Stromal cell of bone marrow (primary cell): ENCODE measurements around the gene GABBR2.

Experiments
- DNase-seq: peaks from one replicate; pipeline ENCODE4 v3.0.0-alpha.2; 2012; ENCODE audit warnings: low read depth

GABBR2 gene

DNA sequence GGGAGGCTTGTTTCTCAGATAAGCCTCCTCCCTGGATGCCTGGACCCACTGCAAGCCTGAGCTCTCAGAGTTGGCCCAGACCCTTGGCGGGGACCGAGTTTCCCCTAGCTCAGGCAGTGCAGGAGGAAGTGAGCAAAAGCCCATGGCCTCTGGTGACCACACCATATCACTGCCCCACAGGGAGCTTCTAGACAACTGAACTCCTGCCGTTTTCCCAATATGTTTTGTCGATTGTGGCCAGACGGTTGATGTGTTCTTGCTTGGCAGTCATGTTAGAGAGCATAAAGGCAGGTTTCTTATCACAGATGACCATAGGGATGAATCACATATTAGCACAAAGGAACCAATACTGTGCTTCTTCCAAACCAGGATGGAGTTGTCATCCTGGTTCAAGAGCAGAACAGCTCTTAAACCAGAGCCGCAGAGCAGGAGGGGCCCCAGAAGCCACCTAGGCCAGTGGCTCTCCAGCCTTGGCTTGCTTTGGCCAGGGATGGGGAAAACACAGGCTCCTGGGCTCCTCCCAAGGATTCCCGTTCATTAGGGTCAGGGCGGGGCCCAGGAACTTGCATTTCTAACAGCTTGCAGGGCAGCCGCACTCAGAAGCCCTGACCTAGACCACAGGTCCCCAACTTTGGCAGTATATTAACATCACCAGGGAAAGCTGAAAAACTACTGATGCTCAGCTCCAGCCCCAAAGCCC is 340.2 kb downstream of the GABBR2 start:
- no peak for DNase-seq

DNA sequence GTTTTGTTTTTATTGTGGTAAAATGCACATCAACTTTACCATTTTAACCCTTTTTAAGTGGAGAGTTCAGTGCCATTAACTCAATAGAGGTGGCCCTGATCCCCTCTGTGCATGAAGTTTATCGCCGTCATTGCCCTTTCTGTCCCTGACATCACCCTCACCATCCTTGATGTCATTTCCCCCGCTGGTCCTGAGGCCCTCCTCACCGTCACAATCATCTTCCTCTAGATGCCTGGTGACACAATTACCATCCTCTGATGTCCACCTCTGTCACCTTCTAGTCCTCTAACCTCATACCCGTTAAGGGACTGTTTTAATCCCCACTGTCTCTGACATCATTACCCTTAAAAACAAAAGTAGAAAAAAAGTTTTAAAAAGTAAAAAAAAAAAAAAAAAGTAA is 340.8 kb downstream of the GABBR2 start:
- no peak for DNase-seq

DNA sequence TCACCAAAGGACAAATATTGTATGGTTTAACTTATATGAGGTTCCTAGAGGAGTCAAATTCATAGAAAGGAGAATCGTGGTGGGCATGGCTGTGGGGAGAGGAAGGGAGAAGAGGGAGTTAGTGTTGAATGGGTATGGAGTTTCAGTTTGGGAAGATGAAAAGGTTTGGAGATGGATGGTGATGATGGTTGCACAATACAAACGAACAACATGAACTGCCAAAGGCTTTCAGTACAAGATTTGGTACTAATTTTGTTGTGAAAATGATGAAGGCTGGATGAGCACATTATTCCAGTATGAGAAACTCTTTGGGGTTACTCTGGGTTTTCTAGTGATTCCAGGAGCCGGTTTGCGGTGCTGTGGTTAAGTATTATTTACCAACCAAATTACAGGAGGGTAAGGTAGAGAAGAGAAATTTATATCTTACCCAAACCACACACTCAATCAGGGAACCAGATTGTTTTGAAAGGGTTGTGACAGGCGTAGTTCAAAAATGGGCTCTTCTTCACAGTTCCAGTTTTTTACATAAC is 341.3 kb downstream of the GABBR2 start:
- DNase-seq, result no peak

DNA sequence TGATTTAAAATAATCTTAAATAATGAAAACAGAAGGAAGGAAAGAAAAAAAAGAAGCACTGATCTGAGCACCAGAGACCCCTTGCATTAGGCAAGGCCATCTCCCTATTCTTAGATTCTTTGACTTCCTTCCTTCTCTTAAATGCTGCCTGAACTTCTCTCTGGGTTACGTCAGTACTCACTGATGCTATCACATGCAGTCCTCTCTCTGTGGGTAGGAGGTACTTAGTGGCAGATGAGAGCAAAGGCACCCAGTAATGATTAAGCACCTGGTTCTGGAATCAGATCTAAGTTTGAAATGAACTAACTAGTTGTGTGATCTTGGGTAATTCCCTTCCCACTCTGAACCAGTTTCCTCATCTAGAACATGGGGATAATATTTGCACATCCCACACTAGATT is 343.0 kb downstream of the GABBR2 start:
- DNase-seq, result no peak

DNA sequence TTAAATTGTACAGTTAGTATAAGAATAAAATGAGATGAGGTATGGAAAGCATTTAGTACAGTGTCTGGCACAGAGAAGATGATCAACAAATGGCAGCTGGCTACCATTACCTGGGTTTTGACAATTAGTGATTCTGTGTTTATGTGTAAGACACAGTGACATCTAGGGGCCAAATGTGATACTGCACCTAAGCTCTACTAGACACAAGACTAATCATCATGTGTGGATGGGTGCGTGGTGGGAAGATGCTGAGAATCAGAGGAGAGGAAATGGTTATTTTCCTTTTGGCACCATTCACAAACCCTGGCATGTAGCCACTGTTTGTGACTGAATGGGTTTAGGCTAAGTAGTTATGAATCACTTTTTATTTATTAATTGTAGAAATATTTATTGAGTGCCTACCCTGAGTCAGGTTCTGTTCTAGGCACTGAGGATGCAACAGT is 343.5 kb downstream of the GABBR2 start:
- DNase-seq, result no peak

DNA sequence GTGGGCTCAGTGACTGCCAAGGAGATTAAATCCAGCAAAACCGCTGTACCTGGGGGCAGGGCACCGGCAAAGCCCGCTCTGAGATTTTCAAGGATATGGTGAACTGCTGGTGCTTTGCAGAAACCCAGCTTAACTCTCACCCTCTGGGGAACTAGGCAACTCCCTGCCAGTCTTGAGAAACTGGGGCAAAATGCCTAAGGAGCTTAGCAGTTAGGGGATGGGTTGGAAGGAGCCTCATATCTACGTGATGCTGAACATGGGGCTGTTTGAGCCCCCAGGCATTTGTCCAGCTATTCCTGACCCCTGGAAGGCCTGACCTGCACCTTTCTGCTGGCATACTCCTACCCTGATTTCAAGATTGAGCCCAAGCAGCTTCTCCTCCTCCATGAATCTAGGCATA is 344.6 kb downstream of the GABBR2 start:
- no peak for DNase-seq

DNA sequence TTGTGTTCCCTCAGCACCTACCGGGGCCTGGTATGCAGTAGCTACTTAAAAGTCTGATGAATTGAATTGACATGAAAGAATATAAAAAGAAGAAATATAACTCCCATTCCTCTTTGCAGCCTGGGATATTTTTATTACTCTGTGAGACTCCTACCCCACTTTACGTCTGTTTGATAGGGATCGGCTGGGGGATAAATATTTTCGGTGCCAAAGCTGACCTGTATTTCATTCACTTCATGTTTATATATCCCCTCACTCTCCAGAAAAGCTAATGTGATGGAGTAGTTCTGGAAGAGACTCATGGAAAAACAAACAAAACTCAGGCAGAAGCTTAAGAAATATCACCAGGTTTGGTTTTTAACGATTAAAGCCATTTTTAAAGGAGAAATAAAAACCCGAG is 345.1 kb downstream of the GABBR2 start:
- no peak for DNase-seq

DNA sequence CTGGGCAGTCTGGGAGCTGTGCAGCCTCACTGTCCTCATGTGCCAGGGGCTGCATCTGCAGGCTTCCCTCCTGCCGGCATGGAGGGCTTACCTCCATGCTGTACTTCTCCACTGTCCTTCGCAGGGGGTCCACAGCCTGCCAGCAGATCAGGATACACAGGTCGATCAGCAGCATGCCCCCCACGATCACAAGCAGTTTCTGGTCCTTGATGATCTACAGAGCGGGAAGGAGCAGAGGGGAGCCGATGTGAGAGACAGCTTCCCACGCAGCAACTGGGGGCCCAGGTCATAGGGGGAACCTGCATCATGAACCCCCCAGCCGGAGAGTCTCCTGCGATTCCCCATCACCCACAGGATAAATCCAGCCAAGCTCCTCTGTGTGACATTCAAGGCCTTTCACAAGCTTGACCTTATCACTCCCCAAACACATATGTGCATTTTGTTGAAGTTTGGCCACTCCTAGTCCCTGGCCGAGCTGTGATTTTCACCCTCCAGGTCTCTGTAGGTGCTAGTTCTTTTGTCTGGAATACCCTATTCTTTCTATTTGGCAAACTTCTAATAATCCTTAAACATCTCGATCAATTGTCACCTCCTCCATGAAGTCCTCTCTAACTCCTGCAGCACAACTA is 346.0 kb downstream of the GABBR2 start:
- DNase-seq, result no peak

DNA sequence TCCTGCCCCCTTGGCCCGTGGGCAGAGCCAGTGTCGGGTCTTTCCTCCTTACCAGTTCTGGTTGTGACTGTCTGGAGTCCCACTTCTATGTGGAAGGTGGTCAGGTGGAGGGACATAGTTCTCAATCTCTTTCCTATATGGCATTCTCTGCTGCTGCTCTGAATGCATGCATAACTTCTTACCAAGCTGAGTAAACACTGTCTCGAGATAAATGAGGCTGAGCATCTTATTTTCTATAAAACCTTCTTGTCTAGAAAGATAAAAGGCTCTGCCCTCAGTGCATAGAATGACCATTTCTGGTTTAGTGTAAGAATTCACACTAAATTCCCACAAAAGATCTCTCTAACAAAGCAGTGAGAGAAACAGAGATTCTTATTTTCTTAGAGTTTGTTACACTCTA is 347.1 kb downstream of the GABBR2 start:
- DNase-seq, result no peak

DNA sequence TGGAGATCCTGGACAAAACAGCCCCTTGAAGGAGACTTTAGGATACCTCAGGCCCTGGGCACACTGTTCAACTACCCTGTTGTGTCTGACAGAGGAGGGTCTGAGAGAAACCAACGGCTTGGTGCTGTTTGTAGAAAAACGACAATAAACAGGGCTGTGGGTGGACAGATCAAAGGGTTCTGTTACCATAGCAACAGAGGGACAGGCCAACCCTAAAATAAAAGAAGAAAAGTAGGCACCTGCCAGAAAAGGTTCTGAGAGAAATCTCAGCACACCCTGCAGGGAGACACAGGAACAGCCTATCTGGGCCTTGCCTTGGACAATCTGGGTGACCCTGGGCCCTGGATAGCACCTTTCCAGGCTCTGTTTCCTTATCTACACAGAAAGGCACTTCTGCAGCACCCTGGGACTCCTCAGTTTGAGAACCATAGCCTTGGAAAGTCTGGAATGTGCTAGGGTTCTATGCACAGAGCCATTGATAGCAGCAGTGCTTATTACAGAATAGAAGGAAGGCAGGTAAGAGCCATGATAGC is 348.5 kb downstream of the GABBR2 start:
- DNase-seq, result no peak

DNA sequence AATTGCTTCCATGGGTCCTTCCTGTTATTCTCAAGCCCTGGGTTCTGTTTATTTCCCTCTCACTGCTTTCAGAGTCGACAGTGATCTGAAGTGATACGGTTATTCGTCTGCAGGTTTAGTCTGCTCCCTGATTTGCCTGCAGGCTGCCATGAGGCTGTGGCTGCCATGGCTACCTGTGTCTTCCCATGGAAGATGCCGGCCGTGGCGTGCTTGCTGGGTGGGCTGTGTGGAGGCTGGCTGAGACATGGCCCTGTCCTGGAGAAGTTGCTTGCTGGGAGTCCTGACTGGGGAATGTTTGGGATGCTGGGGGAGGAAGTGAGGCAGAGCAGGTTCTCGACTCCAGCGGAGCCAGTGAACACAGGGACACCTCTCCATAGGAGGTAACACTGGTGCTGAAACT is 349.2 kb downstream of the GABBR2 start:
- no peak for DNase-seq

DNA sequence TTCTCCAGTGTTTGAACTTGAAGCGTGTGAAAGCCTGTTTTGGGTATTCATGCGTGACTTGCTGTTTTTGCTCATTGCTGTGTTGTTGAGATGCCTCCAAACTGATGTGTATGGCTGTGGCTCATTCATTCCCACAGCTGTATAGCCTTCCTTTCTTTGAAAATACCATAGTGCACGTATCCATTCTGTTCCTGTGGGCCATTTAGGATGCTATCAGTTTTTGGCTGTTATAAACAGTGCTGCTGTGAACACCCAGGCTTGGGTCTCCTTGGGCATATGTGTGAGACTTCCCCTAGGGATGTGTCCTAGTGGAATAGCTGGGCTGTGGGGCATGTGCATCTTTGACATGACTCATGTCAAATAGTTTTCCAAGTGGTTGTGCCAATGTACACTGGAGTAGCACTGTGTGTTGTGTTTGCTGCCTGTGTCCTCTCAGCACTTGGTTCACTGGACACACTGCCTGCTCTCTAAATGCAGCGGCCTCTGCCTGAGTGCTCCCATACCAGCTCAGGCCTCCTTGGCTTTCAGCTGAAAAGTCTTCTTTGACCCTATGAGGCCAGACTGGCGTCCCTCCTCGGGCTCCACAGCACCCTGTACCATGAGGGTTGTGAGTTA is 350.7 kb downstream of the GABBR2 start:
- peak; percentile 56 for DNase-seq

DNA sequence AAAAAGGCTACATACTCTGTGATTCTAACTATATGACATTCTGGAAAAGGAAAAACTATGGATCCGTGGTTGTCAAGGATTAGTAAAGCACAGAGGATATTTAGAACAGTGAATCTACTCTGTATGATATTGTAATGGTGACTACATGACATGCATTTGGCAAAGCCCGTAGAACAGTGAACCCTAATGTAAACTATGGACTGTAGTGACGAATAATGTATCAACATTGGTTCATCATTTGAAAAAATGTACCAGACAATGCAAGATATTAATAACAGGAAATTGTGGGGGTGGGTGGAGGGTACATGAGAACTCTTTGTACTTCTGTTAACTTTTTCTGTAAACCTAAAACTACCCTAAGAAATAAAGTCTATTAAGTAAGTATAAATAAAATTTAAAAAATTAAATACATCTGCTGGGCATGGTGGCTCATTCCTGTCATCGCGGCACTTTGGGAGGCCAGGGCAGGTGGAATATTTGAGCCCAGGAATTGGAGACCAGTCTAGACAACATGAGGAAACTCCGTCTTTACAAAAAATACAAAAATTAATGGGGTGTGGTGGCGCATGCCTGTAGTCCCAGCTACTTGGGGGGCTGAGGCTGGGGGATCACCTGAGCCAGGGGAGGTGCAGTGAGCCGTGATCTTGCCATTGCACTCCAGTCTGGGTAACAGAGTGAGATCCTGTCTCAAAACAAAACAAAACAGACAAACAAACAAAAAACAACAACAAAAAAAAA is 351.6 kb downstream of the GABBR2 start:
- no peak for DNase-seq

DNA sequence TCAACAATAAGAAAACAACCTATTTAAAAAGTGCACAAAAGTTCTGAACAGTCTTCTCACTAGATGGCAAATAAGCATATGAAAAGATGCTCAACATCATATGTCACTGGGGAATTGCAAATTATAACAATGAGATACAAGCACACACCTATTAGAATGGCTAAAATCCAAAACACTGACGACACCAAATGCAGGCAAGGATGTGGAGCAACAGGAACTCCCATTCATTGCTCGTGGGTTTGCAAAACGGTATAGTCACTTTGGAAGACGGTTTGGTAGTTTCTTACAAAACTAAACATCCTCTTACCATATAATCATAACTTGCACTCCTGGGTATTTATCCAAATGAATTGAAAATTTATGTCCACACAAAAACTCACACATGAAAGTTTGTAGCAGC is 352.4 kb downstream of the GABBR2 start:
- DNase-seq, result no peak

DNA sequence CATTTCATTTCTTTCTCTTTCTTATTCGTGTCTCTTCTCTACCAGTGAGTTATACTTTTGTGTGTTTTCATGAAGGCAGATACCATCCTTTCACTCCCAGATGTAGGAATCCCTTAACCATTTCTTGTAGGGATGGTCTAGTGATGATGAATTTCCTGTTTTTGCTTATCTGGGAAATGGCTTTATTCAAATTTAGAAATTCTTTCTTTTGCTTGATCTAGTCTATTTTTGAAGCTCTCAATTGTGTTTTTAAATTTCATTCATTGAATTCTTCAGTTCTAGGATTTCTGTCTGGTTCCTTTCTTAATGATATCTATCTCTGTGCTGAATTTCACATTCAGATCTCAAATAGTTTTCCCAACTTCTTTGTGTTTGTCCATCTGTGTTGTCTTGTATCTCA is 357.4 kb downstream of the GABBR2 start:
- DNase-seq, result no peak

DNA sequence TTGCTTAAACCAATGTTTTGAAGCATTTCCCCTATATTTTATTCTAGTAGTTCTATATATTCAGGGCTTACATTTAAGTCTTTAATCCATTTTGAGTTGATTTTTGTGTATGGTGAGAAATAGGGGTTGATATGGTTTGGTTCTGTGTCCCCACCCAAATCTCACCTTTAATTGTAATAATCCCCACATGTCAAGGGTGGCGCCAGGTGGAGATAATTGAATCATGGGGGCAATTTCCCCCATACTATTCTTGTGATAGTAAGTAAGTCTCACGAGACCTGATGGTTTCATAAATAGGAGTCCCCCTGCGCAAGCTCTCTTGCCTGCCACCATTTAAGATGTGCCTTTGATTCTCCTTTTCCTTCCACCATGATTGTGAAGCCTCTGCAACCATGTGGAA is 361.1 kb downstream of the GABBR2 start:
- DNase-seq, result no peak

DNA sequence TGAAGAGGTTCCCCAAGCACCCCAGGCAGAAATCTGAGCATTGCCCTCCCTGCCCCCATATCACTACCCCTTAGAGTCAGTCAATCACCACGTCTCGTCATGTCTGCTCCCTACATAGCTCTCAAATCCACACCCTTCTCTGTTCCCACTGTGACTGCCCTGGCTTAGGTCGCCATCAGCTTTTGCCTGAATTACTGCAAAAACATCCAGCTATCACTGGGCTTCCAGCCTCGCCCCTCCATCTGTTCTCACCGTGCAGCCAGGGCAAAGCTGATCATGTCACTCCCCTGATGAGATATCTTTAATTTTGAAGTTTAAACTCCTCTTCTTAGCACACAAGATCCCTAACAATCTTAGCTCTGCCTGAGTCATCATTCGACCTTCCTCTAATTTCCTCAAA is 363.7 kb downstream of the GABBR2 start:
- DNase-seq, result no peak

DNA sequence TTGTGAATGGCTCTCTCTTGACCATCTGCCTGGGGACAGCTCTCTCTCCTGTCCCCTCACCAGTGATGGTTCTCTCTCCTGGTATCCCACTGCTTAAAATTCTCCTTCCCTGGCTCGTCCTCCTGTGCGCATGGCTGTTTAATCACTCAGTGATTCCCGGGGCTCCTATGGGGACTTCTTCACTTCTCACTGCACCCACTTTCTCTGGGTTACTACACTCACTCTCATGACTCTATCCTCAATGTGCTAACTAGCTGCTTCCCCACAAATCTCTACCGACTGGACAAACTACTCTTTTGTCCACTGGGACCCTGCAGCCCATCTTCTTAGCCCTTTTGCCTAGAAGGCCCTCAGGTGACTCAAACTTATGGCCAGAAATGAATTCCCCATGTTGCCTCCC is 364.2 kb downstream of the GABBR2 start:
- no peak for DNase-seq

DNA sequence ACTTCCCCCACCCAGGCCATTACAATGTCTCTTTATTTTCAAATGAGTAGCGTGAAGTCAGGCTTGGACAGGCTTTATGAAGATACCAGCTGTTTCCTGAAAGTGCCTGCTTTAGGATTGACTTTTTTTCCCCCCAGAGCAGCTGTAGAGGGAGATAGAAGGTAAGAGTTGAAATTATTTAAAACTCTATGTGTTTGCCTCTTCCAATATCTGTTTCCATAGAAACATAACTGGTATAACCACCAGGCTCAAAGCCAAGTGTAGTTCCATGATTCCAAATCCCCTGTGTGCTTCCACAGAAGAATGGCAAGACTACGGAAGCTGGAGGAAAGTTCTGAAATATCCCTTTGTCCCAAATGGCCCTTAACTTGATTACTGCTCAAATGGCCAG is 365.9 kb downstream of the GABBR2 start:
- no peak for DNase-seq

DNA sequence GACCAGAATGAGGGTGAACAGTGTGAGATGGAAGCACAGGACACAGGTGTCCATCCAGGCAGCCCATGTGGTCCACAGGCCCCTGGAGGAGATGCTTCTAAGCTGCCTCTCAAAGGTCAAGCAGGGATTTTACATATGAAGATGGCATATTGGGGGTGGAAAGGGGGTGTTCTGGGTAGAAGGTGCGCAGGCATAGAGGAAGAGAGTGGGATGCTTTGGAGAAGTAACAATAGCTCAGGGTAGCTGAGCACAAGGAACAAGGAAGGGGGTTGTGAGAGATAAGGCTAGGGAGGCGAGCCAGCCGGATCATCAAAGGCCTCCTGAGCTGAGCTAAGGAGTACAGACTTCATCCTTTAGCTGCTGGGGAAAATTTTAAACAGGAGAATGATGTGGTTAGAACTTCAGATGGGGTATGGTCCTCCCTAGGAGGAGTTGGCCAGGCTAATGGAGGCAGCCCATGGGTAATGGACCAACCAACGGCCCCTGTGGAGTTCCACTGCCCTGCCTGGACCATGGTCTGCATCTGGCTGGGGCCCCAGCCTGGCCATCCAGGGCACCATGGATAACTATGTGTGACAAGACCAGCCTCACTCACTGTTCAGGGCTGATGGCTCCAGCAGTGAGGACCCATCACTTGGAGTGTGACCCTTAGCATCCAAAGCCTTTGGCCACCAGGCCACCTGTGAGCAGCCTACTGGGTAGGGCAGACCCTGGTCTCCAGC is 366.5 kb downstream of the GABBR2 start:
- DNase-seq, result no peak

DNA sequence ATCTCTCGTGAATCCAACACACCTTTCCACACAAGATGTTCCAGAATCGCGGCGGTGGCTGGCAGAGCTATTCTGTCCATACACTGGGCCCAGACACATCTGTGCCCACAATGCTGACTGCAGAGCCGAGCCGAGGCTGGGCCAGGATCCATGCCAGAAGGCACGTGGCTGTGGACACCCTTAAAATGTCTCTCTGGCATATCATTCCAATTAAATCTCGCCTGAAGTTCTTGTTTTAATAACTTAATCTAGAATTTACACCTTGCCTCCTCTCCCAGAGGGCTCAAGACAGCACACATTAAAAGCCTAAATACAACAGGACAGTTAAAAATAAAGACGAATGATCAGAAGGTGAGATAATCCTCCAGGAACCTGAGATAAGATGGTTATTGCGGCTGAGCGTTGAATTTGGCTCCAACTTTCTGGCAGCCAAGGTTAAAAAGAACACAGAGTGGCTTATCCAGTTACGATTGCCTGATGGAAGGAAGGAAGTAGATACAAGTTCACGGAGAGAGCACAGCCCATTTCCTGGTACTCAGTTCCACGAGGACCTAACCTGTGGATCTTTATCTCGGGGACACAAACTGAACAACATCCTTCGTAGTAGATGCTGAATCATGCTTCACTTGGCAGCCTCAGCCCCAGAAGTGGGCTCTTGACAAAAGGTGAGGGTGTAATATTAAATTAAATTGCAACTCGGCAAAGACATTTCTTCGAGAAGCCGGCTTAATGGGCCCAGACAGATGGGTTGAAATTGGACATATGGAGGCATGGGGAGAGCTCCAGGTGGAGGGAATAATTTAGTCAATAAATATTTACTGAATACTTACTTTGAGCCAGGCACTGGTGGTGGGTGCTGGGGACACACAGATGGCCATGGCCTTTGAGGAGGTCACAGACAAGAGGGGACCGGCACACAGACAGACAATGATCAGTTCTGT is 367.3 kb downstream of the GABBR2 start:
- no peak for DNase-seq
